H1 (cell line): ENCODE measurements around the gene COPZ2. TPM values are rescaled to one million over a fixed set of nuclear protein-coding genes. Genes with fewer than 3 reads are reported as not detected.

ENCODE experiments used
- FOSL1 ChIP-seq: IDR thresholded peaks from 2 replicates; pipeline ENCODE4 v1.6.1; 2011; ENCODE audit warnings: mild to moderate bottlenecking, low read depth, low read length, moderate library complexity; ENCODE audit not compliant: insufficient read depth
- GABPA ChIP-seq: IDR thresholded peaks from 2 replicates; pipeline ENCODE4 v1.6.1; 2011; ENCODE audit warnings: mild to moderate bottlenecking, low read length, moderate library complexity, borderline replicate concordance; ENCODE audit not compliant: insufficient read depth
- HDAC6 ChIP-seq: IDR thresholded peaks from one replicate; pipeline ENCODE4 v1.7.1; 2012; ENCODE audit warnings: low read depth, mild to moderate bottlenecking, inconsistent platforms, low read length, moderate library complexity
- RNF2 ChIP-seq: fragments of 200-900, 300-1000 bp; sonication (generic); IDR thresholded peaks from 2 replicates; pipeline ENCODE4 v1.7.1; 2016; ENCODE audit warnings: borderline replicate concordance, low read depth, mild to moderate bottlenecking, antibody characterized with exemption, low read length; ENCODE audit not compliant: poor library complexity, severe bottlenecking; ENCODE audit errors: missing control alignments
- TBP ChIP-seq: IDR thresholded peaks from 2 replicates; pipeline ENCODE4 v1.6.1; 2011; ENCODE audit warnings: low read depth, low read length, improper control_type of control experiment
- polyA plus RNA-seq, 7 experiments: library from polyadenylated mRNA; depleted of rRNA in 3 of 7; stranded (reverse) in 5 of 7; unstranded in 2 of 7; fragments of >200 nt in 5 of 7; fragments of 200-250 nt in 2 of 7; gene quantifications; 1 replicate in 5 of 7; 2 replicates in 1 of 7; 4 replicates in 1 of 7; pipeline versions ENCODE4 v1.2.1 to v1.2.3, GENCODE V29; 2011 to 2013; ENCODE audit warnings: missing spikeins in 2 of 7, mixed read lengths in 2 of 7
- total RNA-seq: library from RNA; stranded (reverse); fragmentation: NEBNext Ultra II Directional; extraction: Animal tissue kit (Norgen Biotek cat#: 25700); gene quantifications from 2 replicates; pipeline ENCODE4 v1.2.1, GENCODE V29; 2021

Gene COPZ2
- total and polyA plus RNA-seq, 2 of the 8 experiments (the other 6 are each of a cell fraction or from before 2014, with no cell fraction given), result 0.24 TPM; not detected in 1

- TF ChIP-seq RNF2, result no peak
- TF ChIP-seq HDAC6, result no peak
- no peak for TF ChIP-seq GABPA
- no peak for TF ChIP-seq FOSL1
- TF ChIP-seq TBP, result no peak
These were observed 15.6 kb upstream of the COPZ2 start (continued) for GRCh38 chr17:48052956-48053757.
